GM18909 (cell line): Measurements from ENCODE around the gene PRKAG2.
A peak's percentile ranks its signal among the peaks of the same experiment; 100 is the strongest.

ENCODE experiments used
- ATAC-seq: cut with Tn5 transposase; IDR thresholded peaks from one replicate; pipeline ENCODE4 v1.9.1; 2021; ENCODE audit warnings: mild to moderate bottlenecking; ENCODE audit not compliant: unreplicated experiment, poor library complexity

PRKAG2 gene

GRCh38 chr7:151647006-151647405 lies 229.9 kb downstream of the PRKAG2 start:
- no peak for ATAC-seq

GRCh38 chr7:151645311-151645710 lies 231.6 kb downstream of the PRKAG2 start:
- no peak for ATAC-seq

GRCh38 chr7:151644554-151644953 lies 232.4 kb downstream of the PRKAG2 start:
- no peak for ATAC-seq

GRCh38 chr7:151642746-151643145 lies 234.2 kb downstream of the PRKAG2 start:
- no peak for ATAC-seq

GRCh38 chr7:151641587-151641986 lies 235.3 kb downstream of the PRKAG2 start:
- ATAC-seq = no peak

GRCh38 chr7:151637781-151638261 lies 239.1 kb downstream of the PRKAG2 start:
- ATAC-seq = no peak

- no peak for ATAC-seq
Observed at GRCh38 chr7:151634643-151635042, 242.3 kb downstream of the PRKAG2 start.

GRCh38 chr7:151633516-151633812 lies 243.5 kb downstream of the PRKAG2 start:
- ATAC-seq = no peak

GRCh38 chr7:151632750-151633515 lies 244.0 kb downstream of the PRKAG2 start:
- peak; percentile 59 for ATAC-seq

GRCh38 chr7:151631953-151632749 lies 244.8 kb downstream of the PRKAG2 start:
- peak; percentile 74 for ATAC-seq

GRCh38 chr7:151631570-151631952 lies 245.4 kb downstream of the PRKAG2 start:
- ATAC-seq = peak; percentile 28

GRCh38 chr7:151630851-151631569 lies 245.9 kb downstream of the PRKAG2 start:
- no peak for ATAC-seq

GRCh38 chr7:151630358-151630757 lies 246.6 kb downstream of the PRKAG2 start:
- no peak for ATAC-seq

- ATAC-seq = no peak
Observed at GRCh38 chr7:151629713-151630272, 247.1 kb downstream of the PRKAG2 start.

GRCh38 chr7:151628846-151629604 lies 247.9 kb downstream of the PRKAG2 start:
- ATAC-seq = no peak

- ATAC-seq = no peak
Observed at GRCh38 chr7:151626422-151627115, 250.3 kb downstream of the PRKAG2 start.

- no peak for ATAC-seq
Observed at GRCh38 chr7:151625606-151626005, 251.3 kb downstream of the PRKAG2 start.

GRCh38 chr7:151624246-151624928 lies 252.5 kb downstream of the PRKAG2 start:
- ATAC-seq = no peak

- ATAC-seq = no peak
Observed at GRCh38 chr7:151623766-151624165, 253.1 kb downstream of the PRKAG2 start.
